Testis (tissue), 3 donors: ENCODE data around the gene TUBG2. TPM values are rescaled to one million over a fixed set of nuclear protein-coding genes. Genes with fewer than 3 reads are reported as not detected.

Experiments
- DNase-seq: peaks from one replicate; pipeline ENCODE4 v3.0.0-alpha.2; 2019
- H3K27ac ChIP-seq, 2 donors: fragments of 200-600 bp; sonication (generic); one replicate each; pipeline ENCODE4 v1.5.1; 2019
- H3K27me3 ChIP-seq: fragments of 200-600 bp; sonication (generic); one replicate; pipeline ENCODE4 v1.5.1; 2019
- H3K36me3 ChIP-seq: fragments of 200-600 bp; sonication (generic); one replicate; pipeline ENCODE4 v1.5.1; 2017; ENCODE audit warnings: low read depth; ENCODE audit errors: missing control alignments
- H3K4me1 ChIP-seq: fragments of 200-600 bp; sonication (generic); one replicate; pipeline ENCODE4 v1.5.1; 2019
- H3K4me3 ChIP-seq, 2 donors: fragments of 200-600 bp; sonication (generic); one replicate each; pipeline ENCODE4 v1.5.1; 2017 to 2019
- H3K9me3 ChIP-seq: fragments of 200-600 bp; sonication (generic); one replicate; pipeline ENCODE4 v1.5.1; 2017
- CTCF ChIP-seq, 3 experiments: fragments of 450-650 bp in 2 of 3; fragments of 200-600 bp in 1 of 3; sonication (generic) in 1 of 3; IDR thresholded peaks; one replicate each; pipeline ENCODE4 v1.5.1; 2016 to 2019; ENCODE audit warnings: antibody characterized with exemption in 3 of 3, mild to moderate bottlenecking in 2 of 3, moderate library complexity in 1 of 3
- POLR2A ChIP-seq: fragments of 450-650 bp; IDR thresholded peaks from one replicate; pipeline ENCODE4 v1.6.1; 2017; ENCODE audit warnings: antibody characterized with exemption, mild to moderate bottlenecking, moderate library complexity
- WGBS, 2 donors: methylation state at CpG; one replicate each; pipeline ENCODE4 v1.1.5; 2018; 5-methylcytosine and 5-hydroxymethylcytosine counted together
- intact Hi-C: fragments of 100-400 bp; cut with DNase I; formaldehyde crosslinking; loops from one replicate; pipeline ENCODE4 v1.15.1; 2023; ENCODE audit warnings: low total_unique reads
- polyA plus RNA-seq: library from polyadenylated mRNA; stranded (reverse); fragments of 350-450 nt; fragmentation: Illumina TruSeq; extraction: RNeasy Lipid Tissue Mini Kit (QIAGEN cat#74804); gene quantifications from one replicate; pipeline ENCODE4 v1.2.3, GENCODE V29; 2014; ENCODE audit warnings: low read depth, low replicate concordance; ENCODE audit not compliant: insufficient read depth
- total RNA-seq, 2 donors: library from RNA; depleted of rRNA; stranded (reverse); fragments of >200 nt; gene quantifications; one replicate each; pipeline ENCODE4 v1.2.3, GENCODE V29; 2016

Gene TUBG2
- total and polyA plus RNA-seq, 3 donors from 2014 or later = 30.6 to 57.5 (median 50.4) TPM

- 93 to 98% methylated on average over 5 of the region's 5 CpGs for WGBS, 2 donors
- intact Hi-C loops = no loop called here
Measured at GRCh38 chr17:42647778-42648177, 11.3 kb upstream of the TUBG2 start.

GRCh38 chr17:42651392-42651791 lies 7.7 kb upstream of the TUBG2 start:
- Histone ChIP-seq H3K4me3 (no peak overlapping the region), H3K4me1 (peaks cover 20% of the 10 kb centered on the region), H3K27ac (peak overlapping the region in 1 of 2 donors; percentile 57), H3K9me3 (no peaks in the 10 kb centered on the region), H3K27me3 (no peaks in the 10 kb centered on the region), H3K36me3 (no peaks in the 10 kb centered on the region)
- WGBS, 2 donors = 76 to 77% methylated on average over 4 of the region's 4 CpGs
- TF ChIP-seq POLR2A (no peak), CTCF (IDR thresholded peaks at IDR 0.05) (no peak)
- intact Hi-C loops = no loop called here
- no peak for DNase-seq

More at GRCh38 chr17:42647778-42648177, 11.3 kb upstream of the TUBG2 start:
- peaks cover 10% of the 10 kb centered on the region for H3K4me1 ChIP-seq
- H3K36me3 ChIP-seq = no peaks in the 10 kb centered on the region
- no peaks in the 10 kb centered on the region for H3K27me3 ChIP-seq
- H3K27ac ChIP-seq = no peak overlapping the region
- no peak overlapping the region for H3K4me3 ChIP-seq
- no peak for DNase-seq
- no peak for TF ChIP-seq POLR2A
- no peak for TF ChIP-seq CTCF (IDR thresholded peaks at IDR 0.05)
- H3K9me3 ChIP-seq = no peaks in the 10 kb centered on the region

- peak overlapping the region; percentile 87 to 94 for H3K27ac ChIP-seq
- H3K4me3 ChIP-seq = peak overlapping the region; percentile 27 to 29
- H3K9me3 ChIP-seq = no peaks in the 10 kb centered on the region
- H3K4me1 ChIP-seq = peaks cover 20% of the 10 kb centered on the region
- H3K27me3 ChIP-seq = no peaks in the 10 kb centered on the region
- peak; percentile 81 for DNase-seq
- H3K36me3 ChIP-seq = no peaks in the 10 kb centered on the region
- intact Hi-C loops = no loop called here
- WGBS, 2 donors = 17 to 18% methylated on average over 40 to 42 of the region's 42 CpGs
- TF ChIP-seq CTCF (IDR thresholded peaks at IDR 0.05) = no peak
- no peak for TF ChIP-seq POLR2A
Measured at GRCh38 chr17:42653179-42654124, 5.6 kb upstream of the TUBG2 start.

GRCh38 chr17:42655528-42655927 lies 3.6 kb upstream of the TUBG2 start:
- TF ChIP-seq POLR2A (no peak), CTCF (IDR thresholded peaks at IDR 0.05) (no peak)
- no peak overlapping the region for H3K27ac ChIP-seq
- H3K27me3 ChIP-seq = no peaks in the 10 kb centered on the region
- DNase-seq = no peak
- no peaks in the 10 kb centered on the region for H3K9me3 ChIP-seq
- no peak overlapping the region for H3K4me3 ChIP-seq
- peaks cover 22% of the 10 kb centered on the region for H3K4me1 ChIP-seq
- H3K36me3 ChIP-seq = no peaks in the 10 kb centered on the region
- WGBS, 2 donors = 66 to 69% methylated on average over 2 of the region's 2 CpGs
- intact Hi-C loops = no loop called here
